H1 (cell line): ENCODE results near the gene NOS1AP. TPM values are rescaled to one million over a fixed set of nuclear protein-coding genes. Genes with fewer than 3 reads are reported as not detected.
A peak's percentile ranks its signal among the peaks of the same experiment; 100 is the strongest.

Experiments
- CTCF ChIA-PET: fragments of 300-600 bp; sonication (Branson Sonifier 250); formaldehyde crosslinking; loops from one replicate; lab custom pipeline; 2021; ENCODE audit not compliant: partially characterized antibody; lab: Charles Lee
- POLR2A ChIA-PET: fragments of 300-600 bp; sonication (Branson Sonifier 250); formaldehyde crosslinking; loops from one replicate; lab custom pipeline; 2021; ENCODE audit warnings: inconsistent platforms; ENCODE audit not compliant: partially characterized antibody; lab: Charles Lee
- DNase-seq, 2 experiments: peaks; one replicate each; pipeline versions ENCODE4 v3.0.0 to v3.0.0-alpha.2; 2010 to 2022; ENCODE audit warnings: low spot score in 2 of 2, low read depth in 1 of 2, mixed read lengths in 1 of 2
- FAIRE-seq: peaks from 2 replicates; lab custom pipeline; 2011; peaks lifted over from hg19 to GRCh38; lab: Jason Lieb, UNC
- H2AFZ ChIP-seq: 2 replicates; pipeline ENCODE4 v1.8.1; 2012; ENCODE audit warnings: low read length, inconsistent platforms
- H2AK5ac ChIP-seq: 2 replicates; pipeline ENCODE4 v1.6.1; 2013; ENCODE audit warnings: low read depth, low read length
- H2BK120ac ChIP-seq: replicated peaks from 2 replicates; pipeline ENCODE3; 2013; ENCODE audit warnings: low read depth, low read length, inconsistent platforms
- H2BK12ac ChIP-seq: 2 replicates; pipeline ENCODE4 v1.6.1; 2013; ENCODE audit warnings: low read depth, low read length
- H2BK15ac ChIP-seq: 2 replicates; pipeline ENCODE4 v1.6.1; 2013; ENCODE audit warnings: low read length
- H2BK20ac ChIP-seq: 2 replicates; pipeline ENCODE4 v1.6.1; 2013; ENCODE audit warnings: low read length
- H2BK5ac ChIP-seq: 2 replicates; pipeline ENCODE4 v1.6.1; 2013; ENCODE audit warnings: low read depth, low read length
- H3K14ac ChIP-seq: 2 replicates; pipeline ENCODE4 v1.6.1; 2013; ENCODE audit warnings: inconsistent platforms; ENCODE audit not compliant: insufficient read length
- H3K18ac ChIP-seq: 2 replicates; pipeline ENCODE4 v1.6.1; 2013; ENCODE audit warnings: low read length; ENCODE audit errors: extremely low read depth
- H3K23ac ChIP-seq: 2 replicates; pipeline ENCODE4 v1.6.1; 2013; ENCODE audit warnings: inconsistent platforms; ENCODE audit not compliant: insufficient read length
- H3K23me2 ChIP-seq: 2 replicates; pipeline ENCODE4 v1.6.1; 2013; ENCODE audit warnings: low read depth, low read length
- H3K27ac ChIP-seq: 2 replicates; pipeline ENCODE4 v1.6.1; 2011; ENCODE audit warnings: low read depth, low read length, inconsistent platforms
- H3K27me3 ChIP-seq, 4 experiments: replicated peaks in 1 of 4; 1 replicate in 1 of 4; 2 replicates in 3 of 4; pipeline versions ENCODE4 v1.6.1 to v1.8.1; 2011 to 2013; ENCODE audit warnings: low read length in 3 of 4, mild to moderate bottlenecking in 3 of 4, inconsistent platforms in 2 of 4, mixed read lengths in 2 of 4, moderate library complexity in 1 of 4; ENCODE audit not compliant: control insufficient read depth in 3 of 4, insufficient read depth in 3 of 4; ENCODE audit errors: extremely low read depth in 1 of 4
- H3K36me3 ChIP-seq, 4 experiments: 2 replicates each; pipeline versions ENCODE4 v1.6.1 to v1.8.1; 2011 to 2013; ENCODE audit warnings: mild to moderate bottlenecking in 4 of 4, low read length in 3 of 4, moderate library complexity in 2 of 4, control low read depth in 1 of 4, inconsistent platforms in 1 of 4; ENCODE audit not compliant: insufficient read depth in 4 of 4, control insufficient read depth in 2 of 4
- H3K4ac ChIP-seq: replicated peaks from 2 replicates; pipeline ENCODE3; 2013; ENCODE audit warnings: low read length, low read depth, mixed read lengths, inconsistent platforms; ENCODE audit not compliant: insufficient read length
- H3K4me1 ChIP-seq, 4 experiments: replicated peaks in 1 of 4; 1 replicate in 1 of 4; 2 replicates in 3 of 4; pipeline versions ENCODE4 v1.6.1 to v1.8.1; 2011 to 2013; ENCODE audit warnings: low read length in 3 of 4, inconsistent platforms in 2 of 4, mixed read lengths in 1 of 4; ENCODE audit not compliant: insufficient read depth in 4 of 4, control insufficient read depth in 3 of 4
- H3K4me2 ChIP-seq, 2 experiments: 2 replicates each; pipeline versions ENCODE4 v1.6.1 to v1.8.1; 2011 to 2013; ENCODE audit warnings: low read depth in 2 of 2, low read length in 2 of 2, control low read depth in 1 of 2, inconsistent platforms in 1 of 2, mild to moderate bottlenecking in 1 of 2; ENCODE audit not compliant: insufficient read depth in 1 of 2
- H3K4me3 ChIP-seq, 4 experiments: fragments of 200-600, 300-600 bp in 1 of 4; sonication (generic), shearing (Covaris generic), sonication (Bioruptor Twin) in 1 of 4; 2 replicates each; pipeline versions ENCODE4 v1.5.1 to v1.8.1; 2011 to 2016; ENCODE audit warnings: low read length in 4 of 4, low read depth in 3 of 4, control low read depth in 2 of 4, inconsistent platforms in 2 of 4, mild to moderate bottlenecking in 2 of 4, mixed read lengths in 1 of 4, moderate library complexity in 1 of 4; ENCODE audit not compliant: insufficient read depth in 2 of 4; ENCODE audit errors: extremely low read depth in 1 of 4
- H3K56ac ChIP-seq: replicated peaks from 2 replicates; pipeline ENCODE3; 2013; ENCODE audit warnings: low read depth, mild to moderate bottlenecking, mixed read lengths, low read length, inconsistent platforms; ENCODE audit not compliant: insufficient read length
- H3K79me1 ChIP-seq: 2 replicates; pipeline ENCODE4 v1.6.1; 2013; ENCODE audit warnings: low read depth, low read length, control low read depth
- H3K79me2 ChIP-seq, 2 experiments: 2 replicates each; pipeline versions ENCODE4 v1.6.1 to v1.8.1; 2012 to 2013; ENCODE audit warnings: low read length in 2 of 2, mild to moderate bottlenecking in 2 of 2, inconsistent platforms in 1 of 2; ENCODE audit not compliant: insufficient read depth in 2 of 2, control insufficient read depth in 1 of 2
- H3K9ac ChIP-seq, 4 experiments: replicated peaks in 1 of 4; 1 replicate in 1 of 4; 2 replicates in 3 of 4; pipeline versions ENCODE4 v1.6.1 to v1.8.1; 2011 to 2013; ENCODE audit warnings: low read depth in 3 of 4, low read length in 3 of 4, control low read depth in 2 of 4, mild to moderate bottlenecking in 2 of 4, moderate library complexity in 2 of 4, inconsistent platforms in 1 of 4; ENCODE audit errors: extremely low read depth in 1 of 4
- H3K9me3 ChIP-seq, 2 experiments: 2 replicates each; pipeline versions ENCODE4 v1.6.1 to v1.8.1; 2012 to 2013; ENCODE audit warnings: mild to moderate bottlenecking in 2 of 2, moderate library complexity in 2 of 2, control low read depth in 1 of 2, inconsistent platforms in 1 of 2, low read depth in 1 of 2, low read length in 1 of 2, mixed read lengths in 1 of 2; ENCODE audit not compliant: insufficient read depth in 2 of 2
- H4K20me1 ChIP-seq, 2 experiments: replicated peaks in 1 of 2; 2 replicates each; pipeline versions ENCODE3 to v1.8.1; 2011 to 2013; ENCODE audit warnings: inconsistent platforms in 2 of 2, low read length in 2 of 2, mild to moderate bottlenecking in 1 of 2; ENCODE audit not compliant: insufficient read depth in 2 of 2, control insufficient read depth in 1 of 2
- H4K5ac ChIP-seq: 2 replicates; pipeline ENCODE4 v1.6.1; 2013; ENCODE audit warnings: low read length, low read depth, mixed read lengths, inconsistent platforms; ENCODE audit not compliant: insufficient read length
- H4K8ac ChIP-seq: 2 replicates; pipeline ENCODE4 v1.8.0; 2013; ENCODE audit warnings: mild to moderate bottlenecking, moderate library complexity, low read length, inconsistent platforms; ENCODE audit not compliant: insufficient read depth; ENCODE audit errors: extremely low read depth
- H4K91ac ChIP-seq: replicated peaks from 2 replicates; pipeline ENCODE3; 2013; ENCODE audit warnings: low read length, mixed read lengths, inconsistent platforms; ENCODE audit not compliant: insufficient read length
- EP300 ChIP-seq, 2 experiments: IDR thresholded peaks; 1 replicate in 1 of 2; 2 replicates in 1 of 2; pipeline ENCODE4 v1.6.1; 2011 to 2012; ENCODE audit warnings: low read depth in 2 of 2, low read length in 2 of 2, mild to moderate bottlenecking in 2 of 2, borderline replicate concordance in 1 of 2, inconsistent platforms in 1 of 2, moderate library complexity in 1 of 2
- POU5F1 ChIP-seq: IDR thresholded peaks from 2 replicates; pipeline ENCODE4 v1.6.1; 2011; ENCODE audit warnings: low read depth, mild to moderate bottlenecking, low read length, moderate library complexity
- WGBS, 2 experiments: shearing (Covaris generic) in 1 of 2; methylation state at CpG; one replicate each; pipeline versions ENCODE4 v1.1.6 to v1.1.7; 2013 to 2015; ENCODE audit warnings: low lambda C conversion rate in 2 of 2, mixed read lengths in 2 of 2, inconsistent platforms in 1 of 2, low coverage in 1 of 2, missing lambda C conversion rate in 1 of 2; ENCODE audit not compliant: insufficient replicate concordance in 2 of 2, insufficient coverage in 1 of 2, insufficient read length in 1 of 2; ENCODE audit errors: extremely low coverage in 1 of 2, missing lambda C conversion rate in 1 of 2; 5-methylcytosine and 5-hydroxymethylcytosine counted together
- polyA plus RNA-seq, 7 experiments: library from polyadenylated mRNA; depleted of rRNA in 3 of 7; stranded (reverse) in 5 of 7; unstranded in 2 of 7; fragments of >200 nt in 5 of 7; fragments of 200-250 nt in 2 of 7; gene quantifications; 1 replicate in 5 of 7; 2 replicates in 1 of 7; 4 replicates in 1 of 7; pipeline versions ENCODE4 v1.2.1 to v1.2.3, GENCODE V29; 2011 to 2013; ENCODE audit warnings: missing spikeins in 2 of 7, mixed read lengths in 2 of 7
- total RNA-seq: library from RNA; stranded (reverse); fragmentation: NEBNext Ultra II Directional; extraction: Animal tissue kit (Norgen Biotek cat#: 25700); gene quantifications from 2 replicates; pipeline ENCODE4 v1.2.1, GENCODE V29; 2021

Gene NOS1AP
- total and polyA plus RNA-seq, 2 of the 8 experiments (the other 6 are each of a cell fraction or from before 2014, with no cell fraction given): 2.4 to 12.1 TPM

GRCh38 chr1:162250004-162250730 is 180.7 kb downstream of the NOS1AP start:
- H2AFZ ChIP-seq: no peak overlapping the region
- H2BK20ac ChIP-seq: no peak overlapping the region; the same call in 1 of the 2 replicates
- H4K91ac ChIP-seq: peak overlapping the region; percentile 4
- H3K4ac ChIP-seq: no peak overlapping the region
- no peaks in the 10 kb centered on the region for H3K23me2 ChIP-seq
- FAIRE-seq: no peak
- H3K9me3 ChIP-seq: no peaks in the 10 kb centered on the region
- H3K23ac ChIP-seq: no peak overlapping the region
- no peak overlapping the region for H2BK15ac ChIP-seq
- WGBS, 2 experiments: 72% methylated on average over 2 of the region's 2 CpGs; no CpG with 5 or more reads in 1 of the 2 experiments
- H3K56ac ChIP-seq: no peak overlapping the region
- H3K27ac ChIP-seq: peak overlapping the region; percentile 19; the same call in 1 of the 2 replicates
- peak overlapping the region; percentile 42 for H3K18ac ChIP-seq
- 0 out of 2 replicates have a peak overlapping the region, but pooled peaks have one; percentile 17 for H2AK5ac ChIP-seq
- H3K4me2 ChIP-seq: peak overlapping the region; percentile 15 to 56; a peak in 3 of 4 replicates
- peaks cover 3 to 21% (median 18%) of the 10 kb centered on the region in 4 experiments; a peak in 5 of 7 replicates for H3K4me1 ChIP-seq
- TF ChIP-seq POU5F1 (no peak), EP300 (IDR thresholded peaks at IDR 0.05; ENCODE audit: borderline replicate concordance in 1 of 2, low read depth in 2 of 2, low read length in 2 of 2) (0 out of 3 replicates have a peak, but pooled peaks of 1 of the 2 experiments have one; percentile 38)
- no peak overlapping the region for H3K14ac ChIP-seq
- no peaks in the 10 kb centered on the region for H3K36me3 ChIP-seq
- H3K4me3 ChIP-seq: peak overlapping the region in 1 of 4 experiments; percentile 43; a peak in 1 of 8 replicates
- H2BK120ac ChIP-seq: peak overlapping the region; percentile 19
- H4K5ac ChIP-seq: peak overlapping the region; percentile 38
- H3K9ac ChIP-seq: no peak overlapping the region
- DNase-seq: no peak
- H3K79me1 ChIP-seq: no peaks in the 10 kb centered on the region; the same call in 1 of the 2 replicates
- no peak overlapping the region for H4K8ac ChIP-seq
- CTCF ChIA-PET: interaction anchor here (1.0 to 2.1 kb wide), 8 partner anchors 7 to 209 kb away, joined by 3 to 9 read pairs (median 4); no protein-coding TSS in a partner anchor
- POLR2A ChIA-PET: interaction anchor here (1.0 kb wide), 1 partner anchor 20 kb away, joined by 4 read pairs; no protein-coding TSS in a partner anchor
- H2BK5ac ChIP-seq: 0 out of 2 replicates have a peak overlapping the region, but pooled peaks have one; percentile 12
- peak overlapping the region; percentile 63; the same call in 1 of the 2 replicates for H2BK12ac ChIP-seq
- no peaks in the 10 kb centered on the region for H4K20me1 ChIP-seq
- H3K79me2 ChIP-seq: peaks cover 0 to 16% of the 10 kb centered on the region in 2 experiments; a peak in 2 of 4 replicates
- H3K27me3 ChIP-seq: no peaks in the 10 kb centered on the region
